ENCODE results near the gene IRF2BP2. TPM values are rescaled to one million over a fixed set of nuclear protein-coding genes. Genes with fewer than 3 reads are reported as not detected.

The IRF2BP2 gene
- polyA plus RNA-seq, 2 of the 4 experiments (the other 2 are of a cell fraction), result 38.2 to 53.5 TPM

DNA sequence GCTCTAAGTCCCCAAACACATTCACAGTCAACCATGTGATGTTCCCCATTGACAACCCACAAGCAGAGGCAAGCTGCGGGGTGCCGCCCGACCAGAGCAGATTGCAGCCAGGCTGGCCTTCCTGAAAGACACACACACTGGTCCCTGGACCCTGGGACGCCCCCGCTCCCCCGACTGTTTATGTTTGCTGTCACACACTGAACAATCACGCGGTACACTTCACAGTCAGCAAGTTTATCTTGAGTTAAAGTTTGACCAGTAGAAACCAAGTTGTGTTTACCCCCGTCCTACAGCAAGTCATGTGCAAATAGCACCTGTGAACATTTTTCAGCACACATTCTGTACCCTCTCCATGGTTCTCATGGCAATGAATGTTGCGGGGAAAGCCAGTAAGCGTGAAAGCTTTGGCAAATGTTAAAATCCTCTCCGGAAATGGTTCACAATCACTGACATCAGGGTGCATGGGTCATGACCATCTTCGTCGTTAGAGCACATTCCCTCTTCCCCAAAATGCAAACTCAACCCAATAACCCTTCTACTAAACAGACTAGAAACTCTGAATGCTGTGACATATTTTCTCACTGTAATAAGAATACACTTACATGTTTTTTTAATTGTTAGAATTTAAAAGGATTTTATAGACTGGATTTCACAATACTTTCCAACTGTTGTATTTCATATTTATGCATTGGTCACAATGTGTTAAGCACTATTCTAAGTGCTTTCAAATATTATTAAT is 33.3 kb upstream of the IRF2BP2 start (continued):
- TF ChIP-seq, protein P1, sequence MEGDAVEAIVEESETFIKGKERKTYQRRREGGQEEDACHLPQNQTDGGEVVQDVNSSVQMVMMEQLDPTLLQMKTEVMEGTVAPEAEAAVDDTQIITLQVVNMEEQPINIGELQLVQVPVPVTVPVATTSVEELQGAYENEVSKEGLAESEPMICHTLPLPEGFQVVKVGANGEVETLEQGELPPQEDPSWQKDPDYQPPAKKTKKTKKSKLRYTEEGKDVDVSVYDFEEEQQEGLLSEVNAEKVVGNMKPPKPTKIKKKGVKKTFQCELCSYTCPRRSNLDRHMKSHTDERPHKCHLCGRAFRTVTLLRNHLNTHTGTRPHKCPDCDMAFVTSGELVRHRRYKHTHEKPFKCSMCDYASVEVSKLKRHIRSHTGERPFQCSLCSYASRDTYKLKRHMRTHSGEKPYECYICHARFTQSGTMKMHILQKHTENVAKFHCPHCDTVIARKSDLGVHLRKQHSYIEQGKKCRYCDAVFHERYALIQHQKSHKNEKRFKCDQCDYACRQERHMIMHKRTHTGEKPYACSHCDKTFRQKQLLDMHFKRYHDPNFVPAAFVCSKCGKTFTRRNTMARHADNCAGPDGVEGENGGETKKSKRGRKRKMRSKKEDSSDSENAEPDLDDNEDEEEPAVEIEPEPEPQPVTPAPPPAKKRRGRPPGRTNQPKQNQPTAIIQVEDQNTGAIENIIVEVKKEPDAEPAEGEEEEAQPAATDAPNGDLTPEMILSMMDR (IDR thresholded peaks at IDR 0.05), result no peak
- no peak for TF ChIP-seq EHF (CRISPR knock-in tag; IDR thresholded peaks at IDR 0.05)
- no peak for TF ChIP-seq TP53 (CRISPR knock-in tag; IDR thresholded peaks at IDR 0.05)
- no peak for TF ChIP-seq FOSL2 (IDR thresholded peaks at IDR 0.05)
- TF ChIP-seq FOSL2 (CRISPR knock-in tag; IDR thresholded peaks at IDR 0.05), result peak; percentile 10; the same call in 1 of the 2 replicates
- no peak for TF ChIP-seq ZFP36 (IDR thresholded peaks at IDR 0.05; ENCODE audit: borderline replicate concordance, partially characterized antibody)
- no peak for TF ChIP-seq CHD4 (IDR thresholded peaks at IDR 0.05; ENCODE audit: borderline replicate concordance)
- no peak for TF ChIP-seq KDM5A (IDR thresholded peaks at IDR 0.05)
- no peak for TF ChIP-seq RFX5 (IDR thresholded peaks at IDR 0.05)
- TF ChIP-seq HOXB5 (CRISPR knock-in tag; IDR thresholded peaks at IDR 0.05), result no peak
- no peak for TF ChIP-seq RARB (CRISPR knock-in tag; IDR thresholded peaks at IDR 0.05)
- no peak for TF ChIP-seq ZC3H11A (IDR thresholded peaks at IDR 0.05)

DNA sequence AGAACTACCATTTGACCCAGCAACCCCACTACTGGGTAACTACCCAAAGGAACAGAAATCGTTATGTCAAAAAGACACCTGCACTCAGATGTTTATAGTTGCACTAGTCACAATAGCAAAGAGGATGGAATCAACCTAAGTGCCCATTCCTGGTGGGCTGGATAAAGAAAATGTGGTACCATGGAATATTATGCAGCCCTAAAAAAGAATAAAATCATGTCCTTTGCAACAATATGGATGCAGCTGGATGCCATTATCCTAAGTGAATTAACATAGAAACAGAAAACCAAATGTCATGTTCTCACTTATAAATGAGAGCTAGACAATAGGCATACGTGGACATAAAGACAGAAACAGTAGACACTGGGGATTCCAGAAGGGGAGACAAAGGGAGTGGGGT is 32.5 kb upstream of the IRF2BP2 start:
- Histone ChIP-seq H3K4me1 (peaks cover 52% of the 10 kb centered on the region), H3K4me2 (peak overlapping the region; percentile 56; the same call in 2 of the 3 replicates), H3K27ac (peak overlapping the region; percentile 73 to 85), H3K4me3 (no peak overlapping the region), H3K9me3 (peaks cover 10% of the 10 kb centered on the region; the same call in 2 of the 3 replicates)
- TF ChIP-seq CHD4 (IDR thresholded peaks at IDR 0.05; ENCODE audit: borderline replicate concordance) (no peak; the same call in 1 of the 2 replicates), HOXA7 (CRISPR knock-in tag; IDR thresholded peaks at IDR 0.05) (0 out of 2 replicates have a peak, but pooled peaks have one; percentile 52), HOXB5 (CRISPR knock-in tag; IDR thresholded peaks at IDR 0.05) (no peak), RNF2 (IDR thresholded peaks at IDR 0.05; ENCODE audit: borderline replicate concordance, low read depth) (no peak), TP53 (CRISPR knock-in tag; IDR thresholded peaks at IDR 0.05) (no peak), ZC3H11A (IDR thresholded peaks at IDR 0.05) (no peak), KDM1A (IDR thresholded peaks at IDR 0.05; ENCODE audit: low read depth) (peak; percentile 64; the same call in 1 of the 2 replicates), POLR2A (IDR thresholded peaks at IDR 0.05; ENCODE audit: low read length) (no peak), RFX5 (IDR thresholded peaks at IDR 0.05) (no peak), EP300 (IDR thresholded peaks at IDR 0.05) (no peak), NFE2L2 (conservative IDR thresholded peaks at IDR 0.05; ENCODE audit: low read length) (no peak), RCOR1 (IDR thresholded peaks at IDR 0.05; ENCODE audit: low read depth, low read length) (no peak), HEYL (CRISPR knock-in tag; IDR thresholded peaks at IDR 0.05) (no peak), HDAC2 (IDR thresholded peaks at IDR 0.05) (no peak; the same call in 1 of the 2 replicates), CBX8 (IDR thresholded peaks at IDR 0.05) (no peak), FOSB (CRISPR knock-in tag; IDR thresholded peaks at IDR 0.05) (peak; percentile 52; the same call in 1 of the 2 replicates), PHF8 (IDR thresholded peaks at IDR 0.05; ENCODE audit: borderline replicate concordance, low read depth) (no peak), EHF (CRISPR knock-in tag; IDR thresholded peaks at IDR 0.05) (no peak)
- TF ChIP-seq, protein P2, sequence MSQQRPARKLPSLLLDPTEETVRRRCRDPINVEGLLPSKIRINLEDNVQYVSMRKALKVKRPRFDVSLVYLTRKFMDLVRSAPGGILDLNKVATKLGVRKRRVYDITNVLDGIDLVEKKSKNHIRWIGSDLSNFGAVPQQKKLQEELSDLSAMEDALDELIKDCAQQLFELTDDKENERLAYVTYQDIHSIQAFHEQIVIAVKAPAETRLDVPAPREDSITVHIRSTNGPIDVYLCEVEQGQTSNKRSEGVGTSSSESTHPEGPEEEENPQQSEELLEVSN (IDR thresholded peaks at IDR 0.05; ENCODE audit: borderline replicate concordance, low read depth), result no peak
- TF ChIP-seq, protein P3, sequence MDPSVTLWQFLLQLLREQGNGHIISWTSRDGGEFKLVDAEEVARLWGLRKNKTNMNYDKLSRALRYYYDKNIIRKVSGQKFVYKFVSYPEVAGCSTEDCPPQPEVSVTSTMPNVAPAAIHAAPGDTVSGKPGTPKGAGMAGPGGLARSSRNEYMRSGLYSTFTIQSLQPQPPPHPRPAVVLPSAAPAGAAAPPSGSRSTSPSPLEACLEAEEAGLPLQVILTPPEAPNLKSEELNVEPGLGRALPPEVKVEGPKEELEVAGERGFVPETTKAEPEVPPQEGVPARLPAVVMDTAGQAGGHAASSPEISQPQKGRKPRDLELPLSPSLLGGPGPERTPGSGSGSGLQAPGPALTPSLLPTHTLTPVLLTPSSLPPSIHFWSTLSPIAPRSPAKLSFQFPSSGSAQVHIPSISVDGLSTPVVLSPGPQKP (IDR thresholded peaks at IDR 0.05; ENCODE audit: low read depth, low read length), result no peak
- TF ChIP-seq, protein P1 (IDR thresholded peaks at IDR 0.05), result no peak
- TF ChIP-seq, protein P4, sequence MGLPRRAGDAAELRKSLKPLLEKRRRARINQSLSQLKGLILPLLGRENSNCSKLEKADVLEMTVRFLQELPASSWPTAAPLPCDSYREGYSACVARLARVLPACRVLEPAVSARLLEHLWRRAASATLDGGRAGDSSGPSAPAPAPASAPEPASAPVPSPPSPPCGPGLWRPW (IDR thresholded peaks at IDR 0.05), result no peak
- ChIA-PET CTCF (interaction anchor here (0.6 to 2.2 kb wide), 4 partner anchors 15 to 442 kb away, joined by 3 to 8 read pairs (median 4); no protein-coding TSS in a partner anchor), POLR2A (no interaction called here)
- FAIRE-seq, result no peak
- WGBS (ENCODE audit: missing lambda C conversion rate), result 92% methylated on average over 2 of the region's 2 CpGs
- ATAC-seq, result no peak
- DNase-seq (ENCODE audit: low read depth in 1 of 2, low spot score in 1 of 2), result no peak

All from A549 (cell line).